ENCODE data around the gene ZCWPW1. TPM values are rescaled to one million over a fixed set of nuclear protein-coding genes. Genes with fewer than 3 reads are reported as not detected.

ZCWPW1 gene
- polyA plus RNA-seq, 1 of the 3 experiments (the other 2 are of a cell fraction), result 4.1 TPM

DNA sequence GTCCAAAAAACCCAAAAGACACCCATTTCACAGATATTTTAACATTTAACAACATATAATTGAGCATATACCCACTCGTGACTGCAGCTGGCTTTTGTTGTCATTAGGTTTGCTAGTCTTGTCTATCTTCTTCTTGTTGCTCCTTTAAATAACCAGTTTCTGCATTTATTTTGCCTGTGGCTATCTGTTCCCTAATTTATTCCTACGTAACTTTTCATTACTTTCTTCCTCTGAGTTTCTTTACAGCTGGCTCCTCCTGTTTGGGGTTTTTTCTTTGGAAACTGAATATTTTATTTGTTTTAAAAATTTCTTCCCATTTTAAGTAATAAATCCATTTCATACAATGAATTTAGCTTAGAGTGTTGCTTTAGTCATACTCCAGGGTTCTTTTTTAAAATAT, 40.8 kb downstream of the ZCWPW1 start:
- no peak overlapping the region for H3K4me2 ChIP-seq
- no peaks in the 10 kb centered on the region for H3F3A ChIP-seq (replicated peaks; ENCODE audit: insufficient read depth)
- ChIA-PET CTCF (interaction anchor here (0.8 to 6.0 kb wide), 5 partner anchors 16 to 44 kb away, joined by 3 to 39 read pairs (median 3); no protein-coding TSS in a partner anchor), POLR2A (no interaction called here)
- H3K4me1 ChIP-seq (ENCODE audit: control insufficient read depth in 1 of 2, insufficient read depth in 2 of 2, low read depth in 1 of 2, low read length in 1 of 2), result peaks cover 0 to 3% of the 10 kb centered on the region in 2 experiments; a peak in 2 of 4 replicates
- H3K27ac ChIP-seq (ENCODE audit: low read depth in 2 of 2, low read length in 1 of 2), result no peak overlapping the region
- no peaks in the 10 kb centered on the region for H3K27me3 ChIP-seq (ENCODE audit: insufficient read depth)
- H3K79me2 ChIP-seq (ENCODE audit: insufficient read depth), result no peaks in the 10 kb centered on the region
- H3K9me2 ChIP-seq, result no peaks in the 10 kb centered on the region
- TF ChIP-seq MEF2A (IDR thresholded peaks at IDR 0.05; ENCODE audit: borderline replicate concordance, low read depth) (no peak), JUND (IDR thresholded peaks at IDR 0.05) (no peak), POLR2AphosphoS5 (IDR thresholded peaks at IDR 0.05; ENCODE audit: low read depth, low read length) (no peak), ZBTB33 (IDR thresholded peaks at IDR 0.05; ENCODE audit: borderline replicate concordance, low read depth) (no peak)
- TF ChIP-seq, protein P1, sequence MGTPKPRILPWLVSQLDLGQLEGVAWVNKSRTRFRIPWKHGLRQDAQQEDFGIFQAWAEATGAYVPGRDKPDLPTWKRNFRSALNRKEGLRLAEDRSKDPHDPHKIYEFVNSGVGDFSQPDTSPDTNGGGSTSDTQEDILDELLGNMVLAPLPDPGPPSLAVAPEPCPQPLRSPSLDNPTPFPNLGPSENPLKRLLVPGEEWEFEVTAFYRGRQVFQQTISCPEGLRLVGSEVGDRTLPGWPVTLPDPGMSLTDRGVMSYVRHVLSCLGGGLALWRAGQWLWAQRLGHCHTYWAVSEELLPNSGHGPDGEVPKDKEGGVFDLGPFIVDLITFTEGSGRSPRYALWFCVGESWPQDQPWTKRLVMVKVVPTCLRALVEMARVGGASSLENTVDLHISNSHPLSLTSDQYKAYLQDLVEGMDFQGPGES (IDR thresholded peaks at IDR 0.05; ENCODE audit: low read depth, low read length), result no peak
- no peak overlapping the region for H2AFZ ChIP-seq (ENCODE audit: low read depth)
- H3K4me3 ChIP-seq (ENCODE audit: low read depth in 2 of 2, low read length in 1 of 2), result no peak overlapping the region
- H4K20me1 ChIP-seq (ENCODE audit: insufficient read depth), result no peaks in the 10 kb centered on the region
- no peak overlapping the region for H3K9ac ChIP-seq
- no peaks in the 10 kb centered on the region for H3K9me3 ChIP-seq
- 58% methylated on average over 2 of the region's 2 CpGs for WGBS (ENCODE audit: low lambda C conversion rate)
- no peak for DNase-seq
- H3K36me3 ChIP-seq (replicated peaks in 1 of 2; ENCODE audit: control insufficient read depth in 1 of 2, insufficient read depth in 2 of 2, low read length in 1 of 2), result no peaks in the 10 kb centered on the region

- no peak overlapping the region for H3K9ac ChIP-seq
- H3F3A ChIP-seq (replicated peaks; ENCODE audit: insufficient read depth), result no peaks in the 10 kb centered on the region
- POLR2A ChIA-PET, result no interaction called here
- H3K9me2 ChIP-seq, result no peaks in the 10 kb centered on the region
- CTCF ChIA-PET, result interaction anchor here (0.8 to 6.0 kb wide), 4 partner anchors 17 to 40 kb away, joined by 3 to 39 read pairs (median 4); no protein-coding TSS in a partner anchor
- H3K27ac ChIP-seq (ENCODE audit: low read depth in 2 of 2, low read length in 1 of 2), result no peak overlapping the region
- H3K79me2 ChIP-seq (ENCODE audit: insufficient read depth), result no peaks in the 10 kb centered on the region
- no peaks in the 10 kb centered on the region for H3K36me3 ChIP-seq (replicated peaks in 1 of 2; ENCODE audit: control insufficient read depth in 1 of 2, insufficient read depth in 2 of 2, low read length in 1 of 2)
- H3K27me3 ChIP-seq (ENCODE audit: insufficient read depth), result no peaks in the 10 kb centered on the region
- H4K20me1 ChIP-seq (ENCODE audit: insufficient read depth), result no peaks in the 10 kb centered on the region
- no peak overlapping the region for H3K4me2 ChIP-seq
- H2AFZ ChIP-seq (ENCODE audit: low read depth), result no peak overlapping the region
- no peak overlapping the region for H3K4me3 ChIP-seq (ENCODE audit: low read depth in 2 of 2, low read length in 1 of 2)
- DNase-seq, result no peak
- peaks cover 0 to 3% of the 10 kb centered on the region in 2 experiments; a peak in 2 of 4 replicates for H3K4me1 ChIP-seq (ENCODE audit: control insufficient read depth in 1 of 2, insufficient read depth in 2 of 2, low read depth in 1 of 2, low read length in 1 of 2)
- no peaks in the 10 kb centered on the region for H3K9me3 ChIP-seq
- 88% methylated on average over 5 of the region's 5 CpGs for WGBS (ENCODE audit: low lambda C conversion rate)
- TF ChIP-seq REST (IDR thresholded peaks at IDR 0.05; ENCODE audit: low read depth, low read length) (no peak), NFIC (IDR thresholded peaks at IDR 0.05; ENCODE audit: borderline replicate concordance) (no peak), RFX5 (IDR thresholded peaks at IDR 0.05; ENCODE audit: low read length) (no peak), POLR2AphosphoS5 (IDR thresholded peaks at IDR 0.05; ENCODE audit: low read depth, low read length) (no peak), ELF1 (IDR thresholded peaks at IDR 0.05) (no peak), FOXJ3 (CRISPR knock-in tag; IDR thresholded peaks at IDR 0.05) (no peak), ZBTB33 (IDR thresholded peaks at IDR 0.05; ENCODE audit: borderline replicate concordance, low read depth) (no peak), TAF1 (IDR thresholded peaks at IDR 0.05; ENCODE audit: borderline replicate concordance, low read depth, low read length) (no peak), RAD21 (IDR thresholded peaks at IDR 0.05; ENCODE audit: low read length) (no peak)
- TF ChIP-seq, protein P2, sequence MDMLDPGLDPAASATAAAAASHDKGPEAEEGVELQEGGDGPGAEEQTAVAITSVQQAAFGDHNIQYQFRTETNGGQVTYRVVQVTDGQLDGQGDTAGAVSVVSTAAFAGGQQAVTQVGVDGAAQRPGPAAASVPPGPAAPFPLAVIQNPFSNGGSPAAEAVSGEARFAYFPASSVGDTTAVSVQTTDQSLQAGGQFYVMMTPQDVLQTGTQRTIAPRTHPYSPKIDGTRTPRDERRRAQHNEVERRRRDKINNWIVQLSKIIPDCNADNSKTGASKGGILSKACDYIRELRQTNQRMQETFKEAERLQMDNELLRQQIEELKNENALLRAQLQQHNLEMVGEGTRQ (IDR thresholded peaks at IDR 0.05; ENCODE audit: borderline replicate concordance, low read depth, low read length), result no peak
- TF ChIP-seq, protein P1 (IDR thresholded peaks at IDR 0.05; ENCODE audit: low read depth, low read length), result no peak
Observed at GRCh38 chr7:100386940-100387339, 41.6 kb downstream of the ZCWPW1 start.

All from SK-N-SH (cell line).